ENCODE data around the gene PGLYRP2.

DNA sequence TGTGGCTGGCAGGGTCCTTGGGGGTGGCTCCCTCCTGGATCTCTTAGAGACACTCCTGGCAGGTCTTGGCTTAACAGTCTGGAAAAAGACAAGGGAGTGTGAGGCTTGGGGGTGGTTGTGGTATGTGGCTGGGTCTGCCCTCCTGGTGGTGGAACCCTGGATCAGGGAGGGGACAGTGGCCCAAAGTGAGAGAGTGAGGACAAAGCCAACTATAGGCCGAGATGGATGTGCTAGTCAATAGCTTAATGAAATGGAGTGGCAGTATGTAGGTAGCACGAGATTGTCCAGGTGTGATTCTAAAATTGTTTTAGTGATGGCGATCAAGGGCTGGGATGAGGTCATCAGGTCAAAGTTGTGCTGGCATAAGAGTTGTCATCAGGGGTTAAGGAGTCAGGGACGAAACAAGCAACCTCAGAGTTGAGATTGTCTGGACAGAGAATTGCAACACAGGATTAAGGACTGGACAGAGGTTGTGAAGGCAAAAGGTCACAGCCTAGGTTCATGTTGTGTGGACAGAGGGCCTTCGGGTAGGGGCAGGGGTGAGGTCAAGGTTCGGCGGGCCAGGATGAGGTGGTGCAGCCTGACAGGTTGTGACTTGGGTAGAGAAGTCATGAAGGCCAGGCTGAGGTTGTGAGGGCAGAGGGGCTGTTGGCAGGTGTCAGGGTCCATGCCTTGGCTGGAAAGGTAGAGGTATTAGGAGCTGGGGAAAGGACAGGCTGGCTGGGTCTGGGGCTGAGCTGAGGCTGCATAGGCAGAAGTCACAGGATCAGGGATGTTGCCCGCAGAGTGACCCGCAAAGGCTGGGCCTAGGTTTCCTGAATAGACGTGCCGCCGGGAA lies 10.4 kb downstream of the PGLYRP2 start:
- TF ChIP-seq POLR2A (IDR thresholded peaks at IDR 0.05) (no peak), POLR2AphosphoS5 (IDR thresholded peaks at IDR 0.05) (no peak)
- TF ChIP-seq, protein P1, sequence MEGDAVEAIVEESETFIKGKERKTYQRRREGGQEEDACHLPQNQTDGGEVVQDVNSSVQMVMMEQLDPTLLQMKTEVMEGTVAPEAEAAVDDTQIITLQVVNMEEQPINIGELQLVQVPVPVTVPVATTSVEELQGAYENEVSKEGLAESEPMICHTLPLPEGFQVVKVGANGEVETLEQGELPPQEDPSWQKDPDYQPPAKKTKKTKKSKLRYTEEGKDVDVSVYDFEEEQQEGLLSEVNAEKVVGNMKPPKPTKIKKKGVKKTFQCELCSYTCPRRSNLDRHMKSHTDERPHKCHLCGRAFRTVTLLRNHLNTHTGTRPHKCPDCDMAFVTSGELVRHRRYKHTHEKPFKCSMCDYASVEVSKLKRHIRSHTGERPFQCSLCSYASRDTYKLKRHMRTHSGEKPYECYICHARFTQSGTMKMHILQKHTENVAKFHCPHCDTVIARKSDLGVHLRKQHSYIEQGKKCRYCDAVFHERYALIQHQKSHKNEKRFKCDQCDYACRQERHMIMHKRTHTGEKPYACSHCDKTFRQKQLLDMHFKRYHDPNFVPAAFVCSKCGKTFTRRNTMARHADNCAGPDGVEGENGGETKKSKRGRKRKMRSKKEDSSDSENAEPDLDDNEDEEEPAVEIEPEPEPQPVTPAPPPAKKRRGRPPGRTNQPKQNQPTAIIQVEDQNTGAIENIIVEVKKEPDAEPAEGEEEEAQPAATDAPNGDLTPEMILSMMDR (IDR thresholded peaks at IDR 0.05): no peak
